Prostate gland (tissue), 2 donors: Measurements from ENCODE around the gene RAB4B. TPM values are rescaled to one million over a fixed set of nuclear protein-coding genes. Genes with fewer than 3 reads are reported as not detected.
"Not testable (repeated sequence)": the region's sequence is repeated elsewhere in the genome, so short reads cannot be mapped to it uniquely, and the experiment has no call there.

Experiments
- DNase-seq: peaks from one replicate; pipeline ENCODE4 v3.0.0-alpha.2; 2019; ENCODE audit warnings: low spot score
- H3K27ac ChIP-seq, 2 donors: fragments of 200-600 bp; sonication (generic); 2 replicates each; pipeline ENCODE4 v1.5.1; 2017 to 2019
- H3K27me3 ChIP-seq: fragments of 200-600 bp; sonication (generic); replicated peaks from 2 replicates; pipeline ENCODE4 v1.5.1; 2019; ENCODE audit not compliant: insufficient read depth
- H3K36me3 ChIP-seq, 2 donors: fragments of 200-600 bp; sonication (generic); 1 replicate in 1 of 2; 2 replicates in 1 of 2; pipeline versions ENCODE4 v1.5.1 to v1.8.1; 2017 to 2019
- H3K4me1 ChIP-seq: fragments of 200-600 bp; sonication (generic); replicated peaks from 2 replicates; pipeline ENCODE4 v1.5.1; 2019
- H3K4me3 ChIP-seq, 2 donors: fragments of 200-600 bp; sonication (generic); 2 replicates each; pipeline ENCODE4 v1.5.1; 2017 to 2019
- H3K9me3 ChIP-seq: fragments of 200-600 bp; sonication (generic); 2 replicates; pipeline ENCODE4 v1.5.1; 2017
- POLR2A ChIP-seq: fragments of 450-650 bp; IDR thresholded peaks from one replicate; pipeline ENCODE4 v1.6.1; 2016; ENCODE audit warnings: antibody characterized with exemption, mild to moderate bottlenecking
- POLR2AphosphoS5 ChIP-seq: sonication (generic); formaldehyde crosslinking; IDR thresholded peaks from one replicate; pipeline ENCODE4 v1.6.1; 2017; ENCODE audit warnings: antibody characterized with exemption
- WGBS: methylation state at CpG from one replicate; pipeline ENCODE4 v1.1.5; 2018; 5-methylcytosine and 5-hydroxymethylcytosine counted together
- intact Hi-C: fragments of 100-400 bp; cut with DNase I; formaldehyde crosslinking; loops from one replicate; pipeline ENCODE4 v1.14.2; 2022
- total RNA-seq, 2 donors: library from RNA; depleted of rRNA; stranded (reverse); fragments of >200 nt; gene quantifications; one replicate each; pipeline ENCODE4 v1.1.0, GENCODE V29; 2016
- TF ChIP-seq, protein P1 (sequence below), 4 experiments: fragments of 200-600 bp in 2 of 4; fragments of 450-650 bp in 2 of 4; sonication (generic) in 2 of 4; IDR thresholded peaks; 1 replicate in 3 of 4; 2 replicates in 1 of 4; pipeline ENCODE4 v1.5.1; 2016 to 2019; ENCODE audit warnings: antibody characterized with exemption in 4 of 4, mild to moderate bottlenecking in 2 of 4, moderate library complexity in 2 of 4

Gene RAB4B
- total RNA-seq, 2 donors from 2014 or later = 44.8 to 51.7 TPM

DNA sequence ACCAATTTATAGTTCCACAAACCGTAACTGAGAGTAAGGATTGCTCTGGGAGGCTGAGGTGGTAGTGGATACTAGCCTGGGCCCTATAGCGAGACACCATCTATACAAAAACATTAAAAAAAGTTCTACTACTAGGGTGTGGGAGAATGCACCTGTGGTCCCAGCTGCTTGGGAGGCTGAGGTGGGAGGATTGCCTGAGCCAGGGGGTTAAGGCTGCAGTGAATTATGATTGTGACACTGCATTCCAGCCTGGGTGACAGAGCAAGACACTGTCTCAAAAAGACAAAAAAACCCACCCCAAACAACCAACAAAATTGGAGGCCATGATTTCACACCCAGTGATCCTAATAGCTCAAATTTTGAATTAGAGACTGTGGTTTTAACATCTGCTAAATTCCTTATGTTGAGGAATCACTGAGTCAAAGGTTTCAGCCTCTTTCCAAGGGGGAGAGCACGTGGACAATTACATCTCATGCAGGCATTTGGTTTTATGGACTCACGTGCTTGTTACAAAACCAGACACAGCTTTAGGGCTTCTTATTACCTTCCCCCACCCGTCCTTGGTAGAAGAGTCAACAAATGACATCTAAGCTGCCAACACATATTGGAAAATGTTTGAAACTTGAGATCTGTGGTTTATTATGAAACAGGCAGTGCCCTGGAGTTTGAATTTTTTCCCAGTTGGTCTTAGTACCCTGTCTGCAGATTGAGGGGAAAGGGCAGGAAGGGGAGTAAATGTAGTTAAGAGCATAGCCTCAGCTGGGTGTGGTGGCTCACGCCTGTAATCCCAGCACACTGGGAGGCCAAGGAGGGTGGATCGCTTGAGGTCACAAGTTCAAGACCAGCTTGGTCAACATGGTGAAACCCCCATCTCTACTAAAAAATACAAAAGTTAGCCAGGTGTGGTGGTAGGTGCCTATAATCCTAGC is 53.7 kb downstream of the RAB4B start:
- DNase-seq = peak; percentile 90
- Histone ChIP-seq H3K4me3 (no peak overlapping the region), H3K9me3 (no peaks in the 10 kb centered on the region), H3K27ac (peak overlapping the region; percentile 42 to 76), H3K27me3 (no peaks in the 10 kb centered on the region), H3K36me3 (no peaks in the 10 kb centered on the region), H3K4me1 (no peaks in the 10 kb centered on the region)
- intact Hi-C loops = no loop called here
- TF ChIP-seq POLR2A = no peak
- TF ChIP-seq, protein P1, sequence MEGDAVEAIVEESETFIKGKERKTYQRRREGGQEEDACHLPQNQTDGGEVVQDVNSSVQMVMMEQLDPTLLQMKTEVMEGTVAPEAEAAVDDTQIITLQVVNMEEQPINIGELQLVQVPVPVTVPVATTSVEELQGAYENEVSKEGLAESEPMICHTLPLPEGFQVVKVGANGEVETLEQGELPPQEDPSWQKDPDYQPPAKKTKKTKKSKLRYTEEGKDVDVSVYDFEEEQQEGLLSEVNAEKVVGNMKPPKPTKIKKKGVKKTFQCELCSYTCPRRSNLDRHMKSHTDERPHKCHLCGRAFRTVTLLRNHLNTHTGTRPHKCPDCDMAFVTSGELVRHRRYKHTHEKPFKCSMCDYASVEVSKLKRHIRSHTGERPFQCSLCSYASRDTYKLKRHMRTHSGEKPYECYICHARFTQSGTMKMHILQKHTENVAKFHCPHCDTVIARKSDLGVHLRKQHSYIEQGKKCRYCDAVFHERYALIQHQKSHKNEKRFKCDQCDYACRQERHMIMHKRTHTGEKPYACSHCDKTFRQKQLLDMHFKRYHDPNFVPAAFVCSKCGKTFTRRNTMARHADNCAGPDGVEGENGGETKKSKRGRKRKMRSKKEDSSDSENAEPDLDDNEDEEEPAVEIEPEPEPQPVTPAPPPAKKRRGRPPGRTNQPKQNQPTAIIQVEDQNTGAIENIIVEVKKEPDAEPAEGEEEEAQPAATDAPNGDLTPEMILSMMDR (IDR thresholded peaks at IDR 0.05) = no peak
- peak; percentile 98 for TF ChIP-seq POLR2AphosphoS5
- WGBS = 47% methylated on average over 7 of the region's 7 CpGs

DNA sequence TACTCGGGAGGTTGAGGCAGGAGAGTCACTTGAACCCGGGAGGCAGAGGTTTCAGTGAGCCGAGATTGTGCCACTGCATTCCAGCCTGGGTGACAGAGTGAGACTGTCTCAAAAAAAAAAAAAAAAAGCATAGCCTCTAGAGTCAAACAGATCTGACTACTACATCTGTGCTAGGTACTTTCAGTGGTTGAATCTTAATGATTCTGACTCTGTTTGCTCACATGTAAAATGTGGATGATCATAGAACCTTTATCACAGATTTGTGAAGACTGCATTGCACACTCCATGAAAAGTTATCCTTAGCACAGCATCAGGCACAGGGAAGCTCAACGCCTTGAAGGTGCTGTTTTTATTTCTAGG is 54.4 kb downstream of the RAB4B start:
- H3K4me3 ChIP-seq, H3K9me3 ChIP-seq, H3K4me1 ChIP-seq, H3K27me3 ChIP-seq, H3K36me3 ChIP-seq, DNase-seq, intact Hi-C loops: not testable (repeated sequence)
- H3K27ac ChIP-seq = peak overlapping the region; percentile 42 to 76
- WGBS = 84% methylated on average over 4 of the region's 4 CpGs

DNA sequence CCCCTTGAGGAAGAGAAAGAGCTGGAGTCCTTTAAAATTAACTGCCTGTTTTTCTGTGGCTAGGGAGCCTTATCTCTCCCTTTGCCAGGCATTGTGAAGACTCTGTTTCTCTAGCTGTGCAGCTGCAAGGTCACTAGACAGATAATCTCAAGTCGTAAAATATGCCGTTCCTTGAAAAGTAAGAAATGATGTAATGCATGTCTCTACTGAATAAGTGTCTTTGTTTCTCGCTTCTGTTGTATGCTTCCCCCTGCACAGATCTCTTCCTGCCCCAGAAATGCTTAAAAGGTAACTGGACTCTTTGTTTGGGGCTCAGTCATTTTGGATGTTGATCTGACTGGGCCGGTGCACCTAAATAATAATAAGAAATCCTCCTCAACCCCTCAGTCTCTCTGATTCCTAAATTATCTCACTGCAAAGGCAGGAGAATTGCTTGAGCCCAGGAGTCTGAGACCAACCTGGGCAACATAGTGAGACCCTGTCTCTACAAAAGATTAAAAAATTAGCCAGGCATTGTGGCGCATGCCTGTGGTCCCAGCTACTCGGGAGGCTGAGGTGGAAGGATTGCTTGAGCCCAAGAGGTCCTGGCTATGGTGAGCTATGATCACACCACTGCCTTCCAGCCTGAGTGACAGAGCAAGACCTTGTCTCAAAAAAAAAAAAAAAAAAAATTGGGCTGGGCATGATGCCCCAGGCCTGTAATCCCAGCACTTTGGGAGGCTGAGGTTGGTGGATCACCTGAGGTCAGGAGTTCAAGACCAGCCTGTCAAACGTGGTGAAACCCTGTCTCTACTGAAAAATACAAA is 55.9 kb downstream of the RAB4B start:
- H3K4me3 ChIP-seq, H3K4me1 ChIP-seq, intact Hi-C loops, H3K9me3 ChIP-seq, DNase-seq, H3K36me3 ChIP-seq, H3K27ac ChIP-seq, H3K27me3 ChIP-seq: not testable (repeated sequence)
- WGBS = 35% methylated on average over 7 of the region's 7 CpGs

DNA sequence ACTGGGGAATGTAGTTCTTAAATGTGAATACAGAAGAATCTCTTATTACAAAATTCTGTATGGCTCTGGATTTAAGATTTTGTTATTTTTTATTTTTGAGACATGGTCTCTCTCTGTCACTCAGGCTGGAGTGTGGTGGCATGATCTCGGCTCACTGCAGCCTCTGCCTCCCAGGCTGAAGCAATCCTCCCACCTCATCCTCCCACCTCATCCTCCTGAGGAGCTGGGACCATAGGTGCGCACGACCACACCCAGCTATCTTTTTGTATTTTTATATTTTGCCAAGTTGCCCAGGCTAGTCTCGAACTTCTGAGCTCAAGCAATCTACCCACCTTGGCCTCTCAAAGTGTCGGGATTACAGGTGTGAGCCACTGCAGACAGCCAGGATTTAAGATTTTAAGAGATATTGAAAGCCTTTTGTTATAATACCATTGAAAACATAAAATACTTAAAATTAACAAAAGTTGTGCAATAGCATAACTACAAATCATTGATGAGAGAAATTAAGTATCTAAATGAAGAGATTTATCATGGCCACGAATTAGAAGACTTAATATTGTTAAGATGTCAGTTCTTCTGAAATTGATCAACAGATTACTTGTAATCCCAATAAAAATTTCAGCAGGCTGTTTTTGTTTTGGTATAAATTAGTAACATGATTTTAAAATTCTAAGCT is 58.8 kb downstream of the RAB4B start:
- H3K27ac ChIP-seq = no peak overlapping the region
- no peaks in the 10 kb centered on the region for H3K36me3 ChIP-seq
- H3K4me1 ChIP-seq = no peaks in the 10 kb centered on the region
- DNase-seq = no peak
- intact Hi-C loops = no loop called here
- no peak overlapping the region for H3K4me3 ChIP-seq
- H3K27me3 ChIP-seq = no peaks in the 10 kb centered on the region
- H3K9me3 ChIP-seq = no peaks in the 10 kb centered on the region
- WGBS = 84% methylated on average over 6 of the region's 6 CpGs
- TF ChIP-seq, protein P1 (IDR thresholded peaks at IDR 0.05) = no peak
- no peak for TF ChIP-seq POLR2AphosphoS5
- no peak for TF ChIP-seq POLR2A

DNA sequence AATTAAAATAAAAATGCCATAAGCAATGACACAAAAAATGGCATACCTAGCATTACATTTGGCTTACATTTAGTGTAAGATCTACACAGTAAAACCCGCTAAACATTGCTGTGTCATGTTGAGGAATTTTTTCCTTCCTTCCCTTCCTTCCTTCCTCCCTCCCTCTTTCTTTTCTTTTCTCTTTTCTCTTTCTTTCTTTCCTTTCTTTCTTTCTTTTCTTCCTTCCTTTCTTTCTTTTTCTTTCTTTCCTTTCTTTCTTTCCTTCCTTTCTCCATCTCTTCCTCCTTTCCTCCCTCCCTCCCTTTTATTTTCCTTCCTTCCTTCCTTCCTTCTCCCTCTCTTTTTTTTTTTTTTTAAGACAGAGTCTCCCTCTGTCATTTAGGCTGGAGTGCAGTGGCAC is 60.4 kb downstream of the RAB4B start:
- H3K36me3 ChIP-seq, H3K27me3 ChIP-seq, H3K4me1 ChIP-seq, H3K4me3 ChIP-seq, DNase-seq, H3K9me3 ChIP-seq, intact Hi-C loops, H3K27ac ChIP-seq: not testable (repeated sequence)
- 71% methylated on average over 1 of the region's 1 CpG for WGBS

DNA sequence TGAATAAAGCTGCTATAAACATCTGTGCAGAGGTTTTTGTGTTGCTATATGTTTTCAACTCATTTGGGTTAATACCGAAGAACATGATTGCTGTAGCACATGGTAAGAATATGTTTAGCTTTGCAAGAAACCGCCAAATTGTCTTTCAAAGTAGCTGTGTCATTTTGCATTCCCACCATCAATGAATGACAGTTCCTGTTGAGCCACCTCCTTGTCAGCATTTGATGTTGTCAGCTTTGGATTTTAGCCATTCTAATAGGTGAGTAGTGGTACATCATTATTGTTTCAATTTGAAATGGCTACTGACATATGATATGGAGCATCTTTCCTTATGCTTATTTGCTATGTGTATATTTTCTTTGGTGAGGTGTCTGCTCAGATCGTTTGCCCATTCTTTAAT is 64.0 kb downstream of the RAB4B start:
- WGBS = 91% methylated on average over 3 of the region's 3 CpGs
- H3K27me3 ChIP-seq = not testable (repeated sequence)

DNA sequence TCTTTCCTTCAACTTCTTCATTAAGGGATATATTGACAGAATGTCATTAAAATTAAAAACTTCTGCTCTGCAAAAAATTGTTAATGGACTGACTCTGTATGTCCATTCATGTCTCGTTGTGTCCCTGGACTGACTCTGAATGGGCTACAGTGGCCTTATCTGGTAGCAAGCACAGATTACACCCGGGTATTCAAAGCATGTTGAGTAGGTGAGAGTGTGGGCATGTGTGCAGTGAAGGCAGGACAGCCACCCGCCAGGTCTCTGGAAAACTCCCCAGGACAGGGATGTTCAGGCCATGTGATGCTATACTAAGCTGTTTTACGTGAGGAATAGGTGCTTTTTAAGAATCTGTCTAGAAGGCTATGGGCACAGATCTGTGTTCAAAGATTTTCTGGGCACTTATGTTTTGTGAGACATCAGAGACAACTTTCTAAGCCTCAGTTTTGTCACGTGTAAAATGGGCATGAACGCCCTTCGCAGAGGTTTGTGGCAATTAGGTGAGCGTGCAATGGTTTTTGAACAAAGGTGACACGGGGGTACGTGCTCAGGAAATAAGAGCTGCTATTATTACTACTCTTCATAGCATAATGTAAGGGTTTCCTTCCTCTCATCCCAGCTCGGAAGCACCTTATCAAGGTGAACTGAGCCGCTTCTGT is 65.1 kb downstream of the RAB4B start:
- H3K27me3 ChIP-seq, H3K4me1 ChIP-seq, H3K36me3 ChIP-seq, DNase-seq, H3K9me3 ChIP-seq, intact Hi-C loops, H3K27ac ChIP-seq, H3K4me3 ChIP-seq: not testable (repeated sequence)
- 60% methylated on average over 10 of the region's 12 CpGs for WGBS

More for the DNA sequence above, 64.0 kb downstream of the RAB4B start:
- H3K4me1 ChIP-seq, H3K4me3 ChIP-seq, H3K27ac ChIP-seq, H3K9me3 ChIP-seq, H3K36me3 ChIP-seq, intact Hi-C loops, DNase-seq: not testable (repeated sequence)

DNA sequence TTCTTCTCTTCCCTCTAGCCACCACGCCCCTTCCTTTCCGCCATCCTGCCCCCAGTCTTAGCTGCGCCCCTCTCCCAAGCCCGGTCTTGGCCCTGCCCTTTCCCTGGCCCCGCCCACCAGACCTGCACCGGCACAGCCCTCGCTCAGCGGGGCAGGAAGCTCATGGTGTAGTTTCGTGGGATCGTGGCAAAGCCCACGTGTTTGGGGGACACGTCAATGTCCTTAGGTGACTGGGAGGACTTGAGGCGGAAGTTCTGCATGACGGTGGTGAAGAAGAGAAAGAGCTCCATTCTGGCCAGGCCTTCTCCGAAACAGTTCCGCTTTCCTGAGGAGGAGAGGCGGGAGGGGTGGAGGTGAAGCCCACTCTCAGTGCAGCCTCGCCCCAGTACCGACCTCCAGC is 65.6 kb downstream of the RAB4B start:
- H3K27me3 ChIP-seq, H3K27ac ChIP-seq, H3K36me3 ChIP-seq, DNase-seq, H3K4me3 ChIP-seq, H3K9me3 ChIP-seq, intact Hi-C loops, H3K4me1 ChIP-seq: not testable (repeated sequence)
- 8% methylated on average over 17 of the region's 19 CpGs for WGBS
